ENCODE measurements around the gene HEY2.
"Not testable (repeated sequence)": the region's sequence is repeated elsewhere in the genome, so short reads cannot be mapped to it uniquely, and the experiment has no call there.

Gene HEY2

DNA sequence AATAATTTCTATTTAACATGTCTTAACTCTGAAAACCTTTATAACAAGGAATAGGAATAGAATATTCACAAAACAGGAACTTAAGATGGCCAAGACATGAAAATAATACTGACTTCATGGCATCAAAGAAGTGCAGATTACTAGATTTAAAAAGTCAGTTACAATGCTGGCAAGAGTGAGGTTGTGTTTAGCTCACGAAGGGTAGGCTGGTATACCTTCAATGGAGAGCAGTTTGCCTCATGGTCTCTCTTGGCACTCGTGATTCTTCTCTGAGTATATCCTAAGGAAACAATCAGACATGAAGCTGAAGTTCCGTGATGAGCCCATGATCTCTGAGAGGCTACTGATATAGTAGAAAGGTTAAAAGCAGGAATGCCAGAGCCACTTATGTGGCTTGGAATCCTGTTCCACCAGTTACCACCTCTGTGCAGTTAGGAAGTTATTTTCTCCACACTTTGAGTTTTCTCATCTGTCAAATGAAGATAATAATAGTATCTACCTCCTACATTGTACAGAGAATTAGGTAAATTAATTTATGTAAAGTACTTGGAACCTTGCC lies 48.5 kb downstream of the HEY2 start:
- no peak for DNase-seq

DNA sequence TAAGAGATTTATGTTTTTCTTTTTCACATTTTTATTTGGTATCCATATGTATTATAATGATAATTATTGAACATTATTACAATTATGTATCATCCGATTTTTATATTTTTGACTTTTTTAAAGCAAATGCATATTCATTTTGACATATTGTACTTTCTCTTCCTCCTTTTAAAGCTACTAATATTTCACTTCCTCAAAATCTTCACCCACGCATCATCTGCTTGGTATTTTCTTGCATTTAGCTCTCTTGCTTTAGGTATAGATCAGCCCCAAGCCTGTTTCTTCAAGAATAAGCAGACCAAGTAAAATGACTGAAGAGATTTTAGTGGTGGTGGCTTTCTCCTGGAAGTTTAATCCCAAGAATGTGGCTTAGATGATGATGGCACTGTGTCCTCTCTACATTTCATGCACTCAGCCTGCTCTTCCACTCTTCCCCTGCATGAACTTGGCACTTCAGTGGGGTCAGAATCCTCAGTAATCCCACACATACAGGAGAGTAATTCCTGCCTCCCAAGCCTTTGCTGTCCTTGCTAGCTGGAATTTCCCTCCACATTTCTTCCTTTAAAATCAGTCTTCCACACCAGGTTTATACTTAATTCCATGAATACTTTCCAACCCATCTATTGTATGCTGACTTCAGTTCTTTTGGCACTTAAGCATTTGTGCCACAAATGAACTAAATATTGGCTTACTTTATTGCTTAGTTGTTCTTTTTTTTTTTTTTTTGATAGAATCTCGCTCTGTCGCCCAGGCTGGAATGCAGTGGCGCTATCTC lies 49.5 kb downstream of the HEY2 start:
- no peak for DNase-seq

DNA sequence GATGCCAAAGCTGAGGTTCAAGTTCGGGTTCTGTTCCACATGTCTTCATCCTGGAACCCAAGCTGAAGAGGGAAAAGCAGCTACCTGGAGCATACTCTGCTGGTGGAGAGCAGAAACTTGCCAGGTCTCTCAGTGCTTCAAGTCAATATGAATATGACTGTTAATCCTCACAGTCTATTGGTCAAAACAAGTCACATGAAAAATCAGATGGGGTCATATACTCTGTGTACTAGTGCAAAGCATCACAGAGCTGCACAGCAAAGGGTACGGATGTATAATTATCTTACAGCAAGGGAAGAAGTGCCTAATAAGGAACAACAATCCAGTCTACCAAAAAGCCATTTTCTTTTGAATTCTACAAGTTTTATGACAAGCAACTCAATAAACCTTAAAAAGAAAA lies 53.0 kb downstream of the HEY2 start:
- DNase-seq = no peak

DNA sequence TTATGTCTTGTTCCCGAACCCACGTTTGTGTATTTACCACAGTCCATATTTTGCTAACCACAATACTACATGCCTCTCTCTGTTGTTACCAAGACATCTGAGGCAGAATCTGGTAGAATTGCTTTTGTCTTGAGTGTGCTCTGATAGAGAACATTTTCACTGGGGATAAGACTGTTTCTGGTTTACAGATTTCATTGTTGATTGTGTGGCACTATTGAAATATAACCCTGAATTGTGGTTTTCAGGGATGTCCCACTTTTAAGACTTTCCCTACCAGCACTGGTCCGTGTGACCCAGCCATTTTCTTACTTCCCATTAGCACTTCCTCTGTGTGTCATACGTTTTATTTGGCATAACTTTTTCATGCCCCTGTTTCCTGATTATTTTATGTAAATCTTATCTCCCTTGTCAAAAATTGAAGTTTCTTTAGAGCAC lies 53.5 kb downstream of the HEY2 start:
- no peak for DNase-seq

DNA sequence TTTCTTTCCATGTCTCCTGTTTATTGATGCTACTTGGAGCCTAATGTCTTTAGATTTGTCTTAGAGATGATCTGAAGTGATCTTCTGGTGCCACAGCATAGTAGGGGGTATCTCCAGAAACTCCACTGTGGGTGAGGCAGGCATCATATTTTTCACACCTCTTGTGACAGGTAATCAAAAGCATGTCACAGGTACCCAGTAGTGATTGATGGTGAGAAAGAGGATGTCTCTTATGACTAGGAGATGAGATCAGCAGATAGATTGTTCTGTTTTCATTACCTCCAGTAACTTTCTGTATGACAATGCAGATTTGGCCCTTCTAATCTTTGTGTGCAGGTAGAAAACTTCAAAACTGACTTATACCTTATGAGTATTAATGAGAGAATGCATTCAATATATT lies 54.8 kb downstream of the HEY2 start:
- peak; percentile 35 for DNase-seq

DNA sequence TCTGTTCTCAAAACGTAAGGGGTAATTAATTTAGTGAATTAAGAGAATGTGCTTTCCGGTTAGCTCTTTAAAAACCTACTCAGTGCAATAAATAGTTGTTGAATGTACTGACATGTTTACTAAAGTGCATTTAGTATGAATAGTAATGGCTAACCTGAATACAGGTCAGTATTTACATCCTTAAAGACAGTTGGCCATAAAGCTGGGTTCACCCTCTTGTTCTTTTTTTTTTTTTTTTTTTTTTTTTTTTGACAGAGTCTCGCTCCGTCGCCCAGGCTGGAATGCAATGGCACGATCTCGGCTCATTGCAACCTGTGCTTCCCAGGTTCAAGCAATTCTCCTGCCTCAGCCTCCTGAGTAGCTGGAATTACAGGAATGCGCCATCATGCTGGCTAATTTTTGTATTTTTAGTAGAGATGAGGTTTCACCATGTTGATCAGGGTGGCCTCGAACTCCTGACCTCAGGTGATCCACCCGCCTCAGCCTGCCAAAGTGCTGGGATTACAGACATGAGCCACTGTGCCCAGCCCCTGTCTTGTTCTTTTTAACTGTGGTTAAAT lies 55.5 kb downstream of the HEY2 start:
- DNase-seq = not testable (repeated sequence)

DNA sequence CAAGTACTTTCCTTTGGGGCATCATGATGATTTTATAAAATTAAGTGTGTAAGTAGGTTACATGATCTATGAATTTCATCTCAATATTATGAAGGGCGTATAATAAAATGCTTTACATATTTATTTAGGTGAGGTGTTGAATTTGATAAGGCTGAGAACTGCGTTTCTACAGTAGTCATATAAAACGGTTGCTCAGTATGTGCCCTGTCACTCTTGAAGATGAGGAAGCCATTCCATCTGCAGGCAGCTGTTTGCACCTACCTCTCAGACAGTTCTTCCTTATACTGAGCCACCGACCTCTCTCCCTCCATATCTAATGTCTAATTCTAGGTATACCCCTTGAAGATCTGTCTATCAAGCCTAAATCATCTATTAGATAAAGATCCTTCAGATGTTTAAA lies 57.4 kb downstream of the HEY2 start:
- DNase-seq = no peak

DNA sequence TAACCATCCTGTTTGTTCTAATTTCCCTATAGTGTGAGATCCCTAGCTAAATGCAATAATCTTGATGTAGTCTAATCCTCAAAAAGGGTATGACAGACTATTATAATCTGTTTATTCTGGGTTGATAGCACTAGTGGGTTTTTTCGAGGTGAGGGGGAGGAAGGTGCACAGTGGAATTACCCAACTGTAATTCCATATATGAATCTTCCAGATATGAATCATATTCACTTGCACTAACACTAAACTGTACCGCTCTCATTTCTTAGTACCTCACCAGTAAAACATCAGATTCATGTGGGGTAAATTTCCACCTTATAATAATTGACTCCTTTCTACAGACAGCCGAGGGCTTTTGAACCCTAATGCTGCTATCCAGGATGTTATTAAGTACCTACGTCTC lies 57.9 kb downstream of the HEY2 start:
- DNase-seq = no peak

DNA sequence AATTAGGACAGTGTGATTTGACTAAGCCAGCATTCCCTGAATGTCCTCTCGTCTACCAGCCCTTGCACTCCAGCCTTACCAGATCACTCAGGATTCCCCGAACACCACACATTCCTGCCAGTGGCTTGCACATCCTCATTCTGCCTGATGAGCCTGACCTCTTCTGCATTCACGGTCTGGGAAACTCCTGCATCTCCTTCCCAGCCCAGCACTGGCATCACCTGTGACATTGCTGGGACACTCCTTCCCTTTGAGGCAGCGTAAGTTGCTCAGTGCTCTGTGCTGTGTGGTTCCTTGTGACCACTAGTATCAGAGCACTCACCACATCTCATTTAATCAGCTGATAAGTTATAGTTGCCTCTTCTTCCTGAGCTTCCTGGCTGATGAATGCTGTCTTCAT lies 58.6 kb downstream of the HEY2 start:
- no peak for DNase-seq

DNA sequence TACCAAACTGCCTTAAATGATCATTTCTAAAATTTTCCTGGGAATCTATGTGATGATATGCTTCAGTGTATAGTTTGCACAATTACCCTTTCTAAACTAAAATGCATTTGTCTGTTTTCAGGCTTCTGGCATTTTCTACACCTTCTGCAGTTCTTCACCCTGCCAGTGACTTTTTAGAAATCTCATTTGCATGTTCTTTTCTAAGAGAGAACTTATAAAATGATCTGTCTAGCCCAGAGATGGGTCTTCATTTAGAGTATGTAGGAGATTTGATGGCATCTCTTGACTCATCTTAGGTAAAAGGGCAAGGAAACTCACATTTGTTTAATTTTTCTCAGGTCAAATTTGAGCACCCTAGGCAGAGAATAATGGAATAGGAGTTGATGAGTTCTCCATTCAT lies 59.2 kb downstream of the HEY2 start:
- DNase-seq = no peak

DNA sequence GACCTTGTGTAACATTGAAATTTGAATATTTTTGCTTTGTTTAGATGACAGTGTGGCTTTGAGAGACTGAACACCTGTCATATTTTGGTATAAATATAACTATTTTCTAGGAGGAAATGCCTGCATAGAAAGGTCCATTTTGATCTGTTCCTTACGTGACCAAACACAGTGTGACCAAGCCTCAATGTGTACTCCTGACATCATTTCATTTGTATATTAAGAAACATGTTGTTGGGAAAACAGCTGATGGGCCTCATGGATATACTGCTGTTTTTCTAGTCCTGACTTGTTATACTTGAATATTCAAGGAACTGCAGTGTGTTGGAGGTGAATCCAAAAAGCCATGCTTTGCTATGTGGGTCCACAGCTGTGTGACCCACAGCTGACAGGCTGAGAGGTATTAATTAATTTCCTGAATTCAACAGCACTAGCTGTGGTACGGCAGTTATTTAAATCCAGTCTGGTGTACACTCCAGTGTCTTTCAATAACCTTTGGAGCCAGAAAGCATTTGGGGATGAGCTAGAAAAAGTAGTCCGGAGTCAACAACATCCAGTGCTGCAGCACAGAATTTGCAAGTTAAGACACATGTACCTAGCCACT lies 60.2 kb downstream of the HEY2 start:
- no peak for DNase-seq

DNA sequence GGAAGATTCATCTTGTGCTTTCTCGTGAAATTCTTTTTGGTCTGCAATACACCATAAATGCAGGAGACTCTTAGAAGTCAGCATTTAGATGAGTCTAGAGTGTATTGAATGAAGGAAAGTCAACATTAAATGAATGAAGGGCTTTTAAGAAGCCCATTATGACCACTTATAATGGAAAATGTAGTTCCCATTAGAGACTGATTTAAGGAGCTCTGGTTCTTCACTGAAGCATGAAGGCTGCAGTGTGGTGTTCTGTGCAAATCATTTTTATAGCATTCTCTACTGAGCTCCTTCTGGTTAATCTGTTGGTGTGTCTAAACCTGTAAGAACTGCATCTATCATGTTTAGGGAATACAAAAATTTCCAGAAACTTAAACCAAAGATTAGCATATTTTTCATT lies 61.0 kb downstream of the HEY2 start:
- no peak for DNase-seq
